ENCODE measurements around the gene GAL3ST3. TPM values are rescaled to one million over a fixed set of nuclear protein-coding genes. Genes with fewer than 3 reads are reported as not detected.

GAL3ST3 gene
- total and polyA plus RNA-seq, 10 of the 15 experiments (the other 5 are each of a cell fraction or from before 2014, with no cell fraction given), result 0.06 to 0.12 TPM; not detected in 8

DNA sequence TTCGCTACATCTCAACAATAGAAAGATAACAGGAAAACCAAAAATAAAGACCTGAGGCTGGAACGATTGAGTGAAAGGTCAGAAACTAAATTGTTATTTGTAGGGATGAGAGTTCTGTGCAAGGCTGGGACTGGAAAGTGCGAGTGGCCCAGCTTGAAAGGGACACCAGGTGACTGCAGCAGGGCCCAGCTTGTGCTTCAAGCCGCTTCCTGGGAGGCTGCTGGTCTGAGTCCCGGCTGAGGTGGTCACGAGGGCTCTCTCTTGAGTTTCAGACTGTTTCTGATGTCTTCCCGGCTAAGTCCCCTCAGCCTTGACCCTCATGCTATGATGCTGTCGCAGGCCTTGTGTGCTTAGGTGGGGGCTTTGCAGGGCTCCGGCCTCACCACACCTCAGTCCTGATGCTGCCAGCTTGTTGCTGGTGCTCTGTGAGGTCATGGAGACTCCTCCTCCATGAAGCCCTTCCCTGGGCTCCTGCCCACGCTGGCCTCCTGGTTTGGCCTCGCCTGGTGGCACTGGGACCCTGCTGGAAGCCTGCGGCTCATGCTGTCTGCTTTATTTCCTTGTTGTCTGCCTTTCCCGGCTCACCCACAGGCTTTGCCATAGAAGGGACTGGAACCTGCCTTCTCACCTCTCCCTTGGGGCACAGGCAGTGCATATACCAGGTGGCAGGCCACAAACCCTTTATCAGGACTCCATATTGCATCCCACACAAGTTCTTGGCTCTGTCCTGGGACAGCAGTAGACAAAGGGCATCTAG, 42.6 kb downstream of the GAL3ST3 start:
- H3K4me3 ChIP-seq, result no peak overlapping the region
- H3K4me1 ChIP-seq (ENCODE audit: control insufficient read depth, insufficient read depth, low read length), result peaks cover 8% of the 10 kb centered on the region
- no peak overlapping the region for H2AFZ ChIP-seq (ENCODE audit: control insufficient read depth, low read depth, low read length)
- BruUV-seq (replicated peaks), result no TSS peak
- POLR2A ChIA-PET, result no interaction called here
- H3K9me3 ChIP-seq (replicated peaks; ENCODE audit: control insufficient read depth, insufficient read depth, low read length), result no peaks in the 10 kb centered on the region
- H3K36me3 ChIP-seq (ENCODE audit: control insufficient read depth in 2 of 2, insufficient read depth in 2 of 2, low read length in 1 of 2), result peaks cover 2 to 4% of the 10 kb centered on the region in 2 experiments; a peak in 1 of 4 replicates
- no peaks in the 10 kb centered on the region for H4K20me1 ChIP-seq (ENCODE audit: control insufficient read depth, insufficient read depth)
- RAD21 ChIA-PET (ENCODE audit: unreplicated experiment), result no interaction called here
- in situ Hi-C loops (cut with MboI), result no loop called here
- TF ChIP-seq LARP7 (IDR thresholded peaks at IDR 0.05) (no peak), POLR2A (IDR thresholded peaks at IDR 0.05; ENCODE audit: low read depth, low read length) (peak; percentile 9; the same call in 1 of the 2 replicates)
- CTCF ChIA-PET, result no interaction called here
- SMC1A ChIA-PET (ENCODE audit: uncharacterized antibody, unreplicated experiment), result no interaction called here
- H3K9ac ChIP-seq (ENCODE audit: control insufficient read depth, insufficient read depth, low read length), result no peak overlapping the region
- no peak overlapping the region for H3K4me2 ChIP-seq (ENCODE audit: control insufficient read depth, insufficient read depth)
- DNase-seq (ENCODE audit: low read depth, low spot score), result no peak
- intact Hi-C loops (cut with micrococcal nuclease; ENCODE audit: unreplicated experiment), result no loop called here
- FAIRE-seq, result no peak
- H3K79me2 ChIP-seq (ENCODE audit: control insufficient read depth, insufficient read depth, low read length), result peaks cover 20% of the 10 kb centered on the region
- no peak overlapping the region for H3K27ac ChIP-seq (ENCODE audit: control insufficient read depth, insufficient read depth)
- peaks cover 0 to 1% of the 10 kb centered on the region in 2 experiments; a peak in 1 of 4 replicates for H3K27me3 ChIP-seq (replicated peaks in 1 of 2; ENCODE audit: control insufficient read depth in 2 of 2, insufficient read depth in 2 of 2, low read length in 1 of 2)
- 84% methylated on average over 13 of the region's 13 CpGs for WGBS (ENCODE audit: insufficient coverage, insufficient replicate concordance, low lambda C conversion rate, missing lambda C conversion rate)
- ATAC-seq, result no peak

GRCh38 chr11:66004186-66004585, 44.8 kb downstream of the GAL3ST3 start:
- ATAC-seq (no peak), FAIRE-seq (no peak), DNase-seq (ENCODE audit: low read depth, low spot score) (no peak)
- Histone ChIP-seq H3K4me1 (ENCODE audit: control insufficient read depth, insufficient read depth, low read length) (peaks cover 11% of the 10 kb centered on the region), H3K4me2 (ENCODE audit: control insufficient read depth, insufficient read depth) (no peak overlapping the region), H2AFZ (ENCODE audit: control insufficient read depth, low read depth, low read length) (no peak overlapping the region), H3K27ac (ENCODE audit: control insufficient read depth, insufficient read depth) (no peak overlapping the region; the same call in 1 of the 2 replicates), H3K36me3 (ENCODE audit: control insufficient read depth in 2 of 2, insufficient read depth in 2 of 2, low read length in 1 of 2) (peaks cover 9 to 11% of the 10 kb centered on the region in 2 experiments), H3K9me3 (replicated peaks; ENCODE audit: control insufficient read depth, insufficient read depth, low read length) (no peaks in the 10 kb centered on the region), H3K4me3 (no peak overlapping the region), H3K27me3 (replicated peaks in 1 of 2; ENCODE audit: control insufficient read depth in 2 of 2, insufficient read depth in 2 of 2, low read length in 1 of 2) (no peaks in the 10 kb centered on the region), H3K79me2 (ENCODE audit: control insufficient read depth, insufficient read depth, low read length) (peaks cover 33% of the 10 kb centered on the region), H4K20me1 (ENCODE audit: control insufficient read depth, insufficient read depth) (no peaks in the 10 kb centered on the region), H3K9ac (ENCODE audit: control insufficient read depth, insufficient read depth, low read length) (no peak overlapping the region)
- intact Hi-C loops (cut with micrococcal nuclease; ENCODE audit: unreplicated experiment) (no loop called here), in situ Hi-C loops (cut with MboI) (no loop called here)
- ChIA-PET CTCF (interaction anchor here (1.3 kb wide), 1 partner anchor 132 kb away, joined by 3 read pairs; no protein-coding TSS in a partner anchor), SMC1A (ENCODE audit: uncharacterized antibody, unreplicated experiment) (no interaction called here), POLR2A (interaction anchor here (1.0 kb wide), 1 partner anchor 65 kb away, joined by 4 read pairs; no protein-coding TSS in a partner anchor), RAD21 (ENCODE audit: unreplicated experiment) (no interaction called here)
- BruUV-seq (replicated peaks), result no TSS peak
- 53% methylated on average over 4 of the region's 4 CpGs for WGBS (ENCODE audit: insufficient coverage, insufficient replicate concordance, low lambda C conversion rate, missing lambda C conversion rate)
- TF ChIP-seq FOS (IDR thresholded peaks at IDR 0.05; ENCODE audit: borderline replicate concordance, extremely low read depth, insufficient read length) (no peak), TAF1 (IDR thresholded peaks at IDR 0.05; ENCODE audit: borderline replicate concordance, low read depth, low read length) (no peak), POLR2A (IDR thresholded peaks at IDR 0.05; ENCODE audit: low read depth, low read length) (no peak; the same call in 1 of the 2 replicates), SIN3A (IDR thresholded peaks at IDR 0.05; ENCODE audit: low read depth, low read length) (no peak), SMC3 (IDR thresholded peaks at IDR 0.05; ENCODE audit: borderline replicate concordance, low read length) (no peak), SUPT20H (IDR thresholded peaks at IDR 0.05; ENCODE audit: borderline replicate concordance, control insufficient read depth, low read depth, low read length) (no peak), CHD4 (IDR thresholded peaks at IDR 0.05) (no peak), HDAC2 (IDR thresholded peaks at IDR 0.05) (no peak), MYB (IDR thresholded peaks at IDR 0.05; ENCODE audit: borderline replicate concordance, low read depth, low read length) (no peak), PML (IDR thresholded peaks at IDR 0.05; ENCODE audit: low read length) (no peak), SMARCA5 (IDR thresholded peaks at IDR 0.05) (no peak), CHD1 (IDR thresholded peaks at IDR 0.05; ENCODE audit: low read depth, low read length) (no peak), STAT3 (IDR thresholded peaks at IDR 0.05; ENCODE audit: low read depth, low read length) (no peak), CBX5 (IDR thresholded peaks at IDR 0.05; ENCODE audit: low read depth) (no peak), BMI1 (IDR thresholded peaks at IDR 0.05; ENCODE audit: borderline replicate concordance) (no peak), RUNX3 (IDR thresholded peaks at IDR 0.05; ENCODE audit: low read length) (no peak), ZNF207 (IDR thresholded peaks at IDR 0.05; ENCODE audit: borderline replicate concordance) (no peak), IRF5 (IDR thresholded peaks at IDR 0.05; ENCODE audit: borderline replicate concordance) (no peak)
